HFF-Myc (cell line): Measurements from ENCODE around the gene GNL3.

Experiments used
- DNase-seq: peaks from one replicate; pipeline ENCODE4 v3.0.0-alpha.2; 2011; ENCODE audit warnings: low read depth; ENCODE audit errors: extremely low read depth
- H3K4me3 ChIP-seq: replicated peaks from 2 replicates; pipeline ENCODE4 v1.5.1; 2011; ENCODE audit warnings: low read depth, mild to moderate bottlenecking, control low read depth, low read length
- CTCF ChIP-seq: IDR thresholded peaks from 2 replicates; pipeline ENCODE4 v1.5.1; 2012; ENCODE audit warnings: mild to moderate bottlenecking, low read depth, low read length, control low read depth; ENCODE audit errors: missing control alignments

Gene GNL3

GRCh38 chr3:52685709-52686691 is at the start of gene GNL3, which contains the start of gene PBRM1:
TSS of gene GNL3 (plus strand) at chr3:52686032. CDS start at chr3:52686093, 61 bp downstream.
TSS of gene PBRM1 (minus strand) at chr3:52685913.
- H3K4me3 ChIP-seq: peak within 1 kb of the TSS; percentile 78
- TF ChIP-seq CTCF: no peak
- DNase-seq: peak; percentile 76

GRCh38 chr3:52636673-52637072 is 49.2 kb upstream of the GNL3 start:
- TF ChIP-seq CTCF: no peak
- no peak overlapping the region for H3K4me3 ChIP-seq
- no peak for DNase-seq

- no peak overlapping the region for H3K4me3 ChIP-seq
- no peak for TF ChIP-seq CTCF
- DNase-seq: no peak
Observed at GRCh38 chr3:52645549-52645948, 40.3 kb upstream of the GNL3 start.

GRCh38 chr3:52649461-52650210 is 36.2 kb upstream of the GNL3 start:
- no peak overlapping the region for H3K4me3 ChIP-seq
- no peak for TF ChIP-seq CTCF
- no peak for DNase-seq

- no peak for DNase-seq
- no peak for TF ChIP-seq CTCF
- H3K4me3 ChIP-seq: no peak overlapping the region
Observed at GRCh38 chr3:52650439-52650838, 35.4 kb upstream of the GNL3 start.

GRCh38 chr3:52651592-52651991 is 34.2 kb upstream of the GNL3 start:
- TF ChIP-seq CTCF: no peak
- H3K4me3 ChIP-seq: no peak overlapping the region
- no peak for DNase-seq
